Osteoblast (primary cell): ENCODE results near the gene CACNB2. TPM values are rescaled to one million over a fixed set of nuclear protein-coding genes. Genes with fewer than 3 reads are reported as not detected.

ENCODE experiments used
- DNase-seq: peaks from one replicate; pipeline ENCODE4 v3.0.0; 2011; ENCODE audit warnings: low spot score, mixed read lengths; ENCODE audit not compliant: insufficient read length; ENCODE audit errors: missing footprints
- H2AFZ ChIP-seq: 2 replicates; pipeline ENCODE4 v1.6.0; 2011; ENCODE audit warnings: mild to moderate bottlenecking, low read length
- H3K27ac ChIP-seq: 2 replicates; pipeline ENCODE4 v1.5.1; 2011; ENCODE audit warnings: mild to moderate bottlenecking, low read depth, low read length, moderate library complexity
- H3K27me3 ChIP-seq: 2 replicates; pipeline ENCODE4 v1.6.0; 2012; ENCODE audit warnings: mild to moderate bottlenecking, control low read depth, inconsistent platforms, low read length, moderate library complexity; ENCODE audit not compliant: insufficient read depth
- H3K36me3 ChIP-seq: 2 replicates; pipeline ENCODE4 v1.5.1; 2011; ENCODE audit warnings: mild to moderate bottlenecking, low read length, control low read depth, moderate library complexity; ENCODE audit not compliant: insufficient read depth
- H3K4me1 ChIP-seq: 2 replicates; pipeline ENCODE4 v1.5.1; 2011; ENCODE audit warnings: mild to moderate bottlenecking, low read length, control low read depth, moderate library complexity; ENCODE audit not compliant: insufficient read depth
- H3K4me2 ChIP-seq: 2 replicates; pipeline ENCODE4 v1.6.0; 2011; ENCODE audit warnings: mild to moderate bottlenecking, low read length; ENCODE audit not compliant: insufficient read depth
- H3K4me3 ChIP-seq: fragments of 200-600 bp; sonication (generic); 3 replicates; pipeline ENCODE4 v1.5.1; 2012; ENCODE audit warnings: mild to moderate bottlenecking, low read length, inconsistent platforms; ENCODE audit not compliant: insufficient read depth
- H3K79me2 ChIP-seq: 2 replicates; pipeline ENCODE4 v1.6.0; 2012; ENCODE audit warnings: mild to moderate bottlenecking, low read length, control low read depth, inconsistent platforms; ENCODE audit not compliant: insufficient read depth
- H3K9me3 ChIP-seq: 2 replicates; pipeline ENCODE4 v1.5.1; 2011; ENCODE audit warnings: low read depth, low read length, control low read depth
- H4K20me1 ChIP-seq: 2 replicates; pipeline ENCODE4 v1.6.0; 2012; ENCODE audit warnings: mild to moderate bottlenecking, low read length, control low read depth; ENCODE audit not compliant: insufficient read depth
- CTCF ChIP-seq: IDR thresholded peaks from 2 replicates; pipeline ENCODE4 v1.5.1; 2011; ENCODE audit warnings: mild to moderate bottlenecking, low read depth, low read length, moderate library complexity; ENCODE audit errors: extremely low read depth
- total RNA-seq: library from RNA; depleted of rRNA; stranded (reverse); fragments of >200 nt; gene quantifications from 2 replicates; pipeline ENCODE4 v1.2.3, GENCODE V29; 2012

The CACNB2 gene
- under 0.01 and 0.88 TPM in 2 replicates for total RNA-seq

- H3K79me2 ChIP-seq = no peaks in the 10 kb centered on the region
- peak within 1 kb of the TSS; percentile 66 for H3K4me3 ChIP-seq
- H3K9me3 ChIP-seq = no peaks in the 10 kb centered on the region
- H3K4me2 ChIP-seq = peak within 1 kb of the TSS; percentile 76
- peak; percentile 80 for DNase-seq
- no peaks in the 10 kb centered on the region for H4K20me1 ChIP-seq
- peaks cover 4% of the 10 kb centered on the region for H3K4me1 ChIP-seq
- no peak for TF ChIP-seq CTCF
- peak within 1 kb of the TSS; percentile 68 for H2AFZ ChIP-seq
- H3K27ac ChIP-seq = no peak within 1 kb of the TSS
- no peaks in the 10 kb centered on the region for H3K36me3 ChIP-seq
- H3K27me3 ChIP-seq = peaks cover 53% of the 10 kb centered on the region
Measured at GRCh38 chr10:18140149-18140956, at the start of gene CACNB2. CACNB2 (plus strand) TSS chr10:18140424.

- no peak for DNase-seq
- Histone ChIP-seq H3K27ac (no peak overlapping the region), H3K4me3 (no peak overlapping the region), H4K20me1 (no peaks in the 10 kb centered on the region), H3K4me1 (peaks cover 4% of the 10 kb centered on the region), H3K36me3 (no peaks in the 10 kb centered on the region), H3K79me2 (no peaks in the 10 kb centered on the region), H3K27me3 (no peaks in the 10 kb centered on the region), H3K9me3 (no peaks in the 10 kb centered on the region), H3K4me2 (no peak overlapping the region), H2AFZ (no peak overlapping the region)
- no peak for TF ChIP-seq CTCF
Measured at GRCh38 chr10:18094332-18094731, 45.9 kb upstream of the CACNB2 start.

- Histone ChIP-seq H2AFZ (no peak overlapping the region), H3K27ac (no peak overlapping the region), H3K9me3 (no peaks in the 10 kb centered on the region), H3K79me2 (no peaks in the 10 kb centered on the region), H3K4me3 (no peak overlapping the region), H4K20me1 (no peaks in the 10 kb centered on the region), H3K27me3 (no peaks in the 10 kb centered on the region), H3K4me2 (no peak overlapping the region), H3K4me1 (peaks cover 4% of the 10 kb centered on the region), H3K36me3 (no peaks in the 10 kb centered on the region)
- no peak for DNase-seq
- no peak for TF ChIP-seq CTCF
Measured at GRCh38 chr10:18094793-18095192, 45.4 kb upstream of the CACNB2 start.

GRCh38 chr10:18097524-18097923 lies 42.7 kb upstream of the CACNB2 start:
- H4K20me1 ChIP-seq = no peaks in the 10 kb centered on the region
- no peaks in the 10 kb centered on the region for H3K9me3 ChIP-seq
- no peaks in the 10 kb centered on the region for H3K79me2 ChIP-seq
- TF ChIP-seq CTCF = no peak
- no peaks in the 10 kb centered on the region for H3K36me3 ChIP-seq
- H2AFZ ChIP-seq = no peak overlapping the region
- H3K4me2 ChIP-seq = no peak overlapping the region
- H3K4me3 ChIP-seq = no peak overlapping the region
- H3K27ac ChIP-seq = no peak overlapping the region
- no peak for DNase-seq
- H3K27me3 ChIP-seq = peaks cover 7% of the 10 kb centered on the region
- peaks cover 4% of the 10 kb centered on the region for H3K4me1 ChIP-seq
